ENCODE results near the gene IL1R2.

Gene IL1R2

DNA sequence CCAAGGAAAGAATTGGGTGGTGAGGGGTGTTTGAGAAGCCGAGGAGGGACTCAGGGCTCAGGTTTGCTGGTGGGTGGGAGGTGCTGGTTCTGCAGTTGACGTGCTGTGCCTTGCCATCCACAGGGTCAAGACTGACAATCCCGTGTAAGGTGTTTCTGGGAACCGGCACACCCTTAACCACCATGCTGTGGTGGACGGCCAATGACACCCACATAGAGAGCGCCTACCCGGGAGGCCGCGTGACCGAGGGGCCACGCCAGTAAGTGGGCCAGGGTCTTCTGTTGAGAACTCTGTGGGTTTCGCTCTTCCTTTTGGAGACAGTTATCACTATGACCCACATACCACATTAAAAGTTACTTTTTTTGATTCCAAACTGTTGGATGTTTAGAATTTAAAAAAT is 32.6 kb downstream of the IL1R2 start:
- no peak for DNase-seq

GRCh38 chr2:102025016-102025501 is 33.3 kb downstream of the IL1R2 start:
- DNase-seq: no peak

DNA sequence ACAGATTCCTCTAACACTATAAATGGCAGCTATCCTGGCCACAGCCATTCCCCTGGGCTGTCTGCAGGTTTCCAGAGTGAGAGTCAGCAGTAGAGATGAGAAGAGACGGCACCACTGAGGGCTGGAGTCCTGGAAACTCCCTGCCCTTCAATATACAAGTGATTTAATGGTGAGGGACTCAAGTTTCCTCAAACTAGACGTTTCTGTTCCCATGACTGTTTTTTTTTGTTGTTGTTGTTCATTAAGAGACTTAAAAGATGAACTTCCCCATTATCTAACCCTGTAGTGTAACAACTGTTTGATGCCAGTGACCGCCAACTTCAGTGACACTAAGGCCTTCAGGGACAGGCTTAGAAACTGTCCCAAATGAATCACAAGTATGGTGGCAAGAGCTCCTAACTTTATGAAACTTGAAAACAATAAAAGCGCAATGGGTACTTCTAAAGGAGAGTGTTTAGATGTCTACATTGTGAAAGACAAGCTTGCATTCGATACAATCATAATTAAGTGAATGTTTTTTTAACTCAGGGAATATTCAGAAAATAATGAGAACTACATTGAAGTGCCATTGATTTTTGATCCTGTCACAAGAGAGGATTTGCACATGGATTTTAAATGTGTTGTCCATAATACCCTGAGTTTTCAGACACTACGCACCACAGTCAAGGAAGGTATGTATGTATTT is 34.0 kb downstream of the IL1R2 start:
- no peak for DNase-seq

DNA sequence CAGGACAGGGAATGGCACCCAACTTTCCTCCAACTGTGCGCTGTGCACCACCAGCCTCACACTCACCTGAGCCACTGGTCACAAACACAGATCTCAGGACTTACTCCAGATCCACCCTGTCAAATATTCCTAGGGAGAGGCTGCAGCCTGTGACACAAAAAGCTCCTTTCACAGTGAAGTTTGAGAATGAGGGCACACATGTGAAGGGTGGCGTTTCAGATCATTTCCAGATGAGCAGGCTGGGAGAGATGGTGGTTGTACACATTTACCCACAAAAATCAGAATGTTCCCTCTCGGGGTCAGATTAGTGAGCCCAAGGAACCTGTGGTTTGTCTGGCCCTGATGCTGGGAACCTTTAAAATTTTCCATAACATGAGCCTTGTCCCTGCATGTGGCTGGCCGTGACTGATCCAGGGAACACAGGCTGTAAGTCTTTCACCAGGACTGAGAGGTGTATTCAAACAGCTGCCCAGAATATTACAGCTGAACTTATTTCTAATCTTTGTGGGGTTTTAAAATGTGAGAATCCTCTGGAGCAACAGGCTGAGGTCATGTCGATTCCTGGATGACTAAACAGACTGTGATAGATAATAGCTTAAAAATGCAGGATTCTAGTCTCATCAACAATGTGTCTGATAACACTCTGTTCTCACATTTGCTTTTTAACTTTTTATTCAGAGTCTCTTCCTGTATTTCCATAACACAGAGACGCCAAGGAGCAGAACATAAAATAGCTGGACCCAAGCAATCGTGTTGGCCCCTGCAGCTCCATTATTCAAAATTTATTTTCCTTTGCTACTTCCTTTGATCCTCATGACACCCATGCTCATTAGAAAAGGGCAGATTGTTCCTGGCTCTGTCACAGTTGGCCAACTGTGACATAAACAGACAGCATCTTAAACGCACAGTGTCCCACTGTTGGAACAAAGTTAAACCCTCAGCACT is 35.5 kb downstream of the IL1R2 start:
- DNase-seq: no peak

GRCh38 chr2:102028470-102028869 is 36.7 kb downstream of the IL1R2 start:
- no peak for DNase-seq

GRCh38 chr2:102029405-102029804 is 37.6 kb downstream of the IL1R2 start:
- no peak for DNase-seq

DNA sequence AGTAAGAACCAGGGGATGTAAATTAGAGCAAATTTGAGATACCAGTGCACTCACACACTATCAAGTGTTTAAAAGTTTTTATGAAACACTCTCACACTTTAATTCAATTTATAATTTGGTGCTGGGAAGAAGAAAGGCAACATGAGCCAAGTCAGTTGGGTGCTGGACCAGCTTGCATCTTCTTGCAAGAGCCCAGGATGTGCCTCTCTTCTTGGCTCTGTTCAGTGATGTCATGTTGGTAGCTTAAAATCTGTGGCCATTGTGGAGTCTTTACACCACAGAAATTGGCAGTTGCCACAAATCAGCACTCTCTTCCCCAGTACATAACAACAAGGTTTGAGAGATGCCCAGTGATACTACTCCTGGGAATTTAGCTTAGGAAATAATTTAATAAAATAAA is 38.2 kb downstream of the IL1R2 start:
- no peak for DNase-seq

DNA sequence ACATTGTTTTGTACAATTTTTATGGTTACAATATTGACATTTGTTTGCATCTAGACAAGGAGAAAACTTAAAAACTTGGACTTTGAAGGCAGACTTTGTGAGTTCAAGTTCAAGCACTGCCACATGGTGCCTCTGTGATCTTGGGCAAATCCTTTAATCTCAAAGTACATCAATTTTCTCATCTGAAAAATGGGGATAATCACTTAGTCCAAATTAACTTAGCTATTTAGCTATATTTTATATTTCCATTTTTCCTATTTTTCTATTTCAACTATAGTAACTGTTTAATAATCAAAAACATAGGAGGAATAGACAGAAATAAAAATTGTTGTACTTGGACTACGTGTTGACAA is 38.7 kb downstream of the IL1R2 start:
- DNase-seq: no peak

- no peak for DNase-seq
Measured at GRCh38 chr2:102030855-102031527, 39.2 kb downstream of the IL1R2 start.

GRCh38 chr2:102032368-102033030 is 40.7 kb downstream of the IL1R2 start:
- no peak for DNase-seq

DNA sequence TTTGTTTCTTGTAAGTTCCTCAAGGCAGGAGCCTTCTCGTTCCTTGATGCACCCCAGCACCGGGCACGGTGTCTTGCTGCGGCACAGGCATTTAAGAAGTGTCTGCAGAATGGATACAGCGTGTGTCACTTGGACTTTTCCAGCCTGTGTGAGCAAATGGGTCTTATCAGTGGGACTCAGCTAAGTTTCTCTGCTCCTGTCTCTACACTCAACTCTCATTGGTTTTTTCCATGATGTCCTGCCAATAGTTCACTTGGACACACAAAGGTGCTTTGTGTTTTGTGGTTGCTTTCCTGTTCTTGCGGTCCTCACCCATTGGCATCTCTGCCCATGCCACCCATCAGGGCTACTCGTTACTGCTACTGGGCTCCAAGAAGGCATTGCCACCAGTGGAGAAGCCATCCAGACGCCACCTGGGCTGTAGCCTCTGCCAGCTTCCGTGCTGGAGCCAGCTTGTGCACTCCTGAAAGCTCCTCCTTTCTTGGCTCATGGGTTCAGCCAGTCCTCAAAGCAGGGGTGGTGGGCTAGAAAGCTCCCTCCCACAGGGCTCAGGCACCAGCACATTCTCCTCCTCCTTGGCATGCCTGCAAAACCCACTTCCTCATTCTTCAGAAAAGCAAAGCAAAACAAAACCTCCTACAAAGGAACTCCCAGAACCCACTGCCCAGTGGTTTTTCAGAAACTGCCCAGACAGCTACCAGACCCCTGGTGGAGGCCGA is 41.4 kb downstream of the IL1R2 start:
- DNase-seq: peak; percentile 17

GRCh38 chr2:102033750-102034682 is 42.3 kb downstream of the IL1R2 start:
- no peak for DNase-seq

DNA sequence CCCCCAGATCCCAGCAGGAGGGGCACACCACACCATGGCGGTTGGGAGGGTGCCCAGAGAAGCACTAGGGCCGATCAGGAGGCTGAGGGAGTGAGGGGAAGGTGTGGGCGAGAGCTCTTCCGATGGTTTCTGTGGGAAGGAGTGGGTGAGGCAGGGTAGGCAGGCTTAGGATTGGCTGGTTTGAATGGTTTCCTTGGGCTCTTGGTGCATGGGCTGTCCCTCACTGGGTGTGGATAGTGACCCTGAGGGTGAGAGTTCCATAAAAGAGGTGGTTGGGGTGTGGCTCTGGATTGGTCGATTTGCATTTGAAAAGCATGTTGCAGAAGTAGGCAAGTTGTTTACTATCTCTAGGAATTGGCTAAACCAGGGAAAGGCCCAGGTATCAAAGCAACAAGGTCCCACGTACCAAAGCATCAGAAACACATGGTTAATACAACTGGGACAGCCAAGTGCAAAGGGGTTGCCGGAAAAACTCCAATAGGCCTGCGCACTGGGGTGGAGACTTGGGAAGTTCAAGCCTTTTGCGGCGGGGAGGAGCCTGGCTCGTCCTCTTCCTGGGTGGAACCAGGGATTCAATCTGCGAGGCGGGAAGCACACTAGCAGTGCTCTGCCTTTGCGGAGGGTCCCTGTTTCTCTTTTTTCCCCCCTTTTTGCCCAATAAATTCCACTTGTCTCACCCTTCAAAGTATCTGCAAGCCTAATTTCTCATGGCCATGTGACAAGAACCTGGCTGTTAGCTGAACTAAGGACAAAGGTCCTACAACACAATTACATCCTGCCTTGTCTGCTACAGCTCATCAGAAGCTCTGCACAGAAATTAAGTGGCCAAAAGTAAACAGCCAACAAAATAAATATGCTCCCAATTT is 43.2 kb downstream of the IL1R2 start:
- DNase-seq: no peak

DNA sequence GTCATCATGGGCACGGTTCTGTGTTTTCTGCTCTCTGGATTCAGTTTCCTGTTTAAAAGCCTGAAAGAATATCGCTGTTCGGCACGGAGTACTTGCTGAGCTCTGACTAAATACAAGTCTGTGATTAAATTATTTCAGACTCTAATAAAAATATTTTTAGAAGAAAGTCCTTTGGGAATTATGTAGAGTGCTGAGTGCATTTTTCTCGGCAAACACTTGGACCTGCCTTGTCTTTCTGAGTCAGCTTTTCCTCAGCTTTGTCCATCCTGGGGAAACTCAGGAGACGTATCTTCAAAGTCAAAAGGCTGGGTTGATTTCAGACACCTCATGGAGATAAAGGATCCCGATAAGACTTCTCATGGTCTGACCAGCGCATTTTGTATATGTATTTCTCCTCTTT is 45.9 kb downstream of the IL1R2 start:
- no peak for DNase-seq

DNA sequence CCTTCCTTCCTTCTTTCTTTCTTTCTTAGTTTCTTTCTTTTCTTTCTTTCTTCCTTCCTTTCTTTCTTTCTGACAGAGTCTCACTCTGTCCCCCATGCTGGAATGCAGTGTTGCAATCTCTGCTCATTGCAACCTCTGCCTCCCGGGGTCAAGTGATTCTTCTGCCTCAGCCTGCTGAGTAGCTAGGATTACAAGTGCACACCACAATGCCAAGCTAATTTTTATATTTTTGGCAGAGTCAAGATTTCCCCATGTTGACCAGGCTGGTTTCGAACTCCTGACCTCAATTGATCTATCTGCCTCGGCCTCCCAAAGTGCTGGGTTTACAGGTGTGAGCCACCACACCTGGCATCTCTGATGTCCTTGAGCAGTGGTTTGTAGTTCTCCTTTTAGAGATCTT is 48.5 kb downstream of the IL1R2 start:
- DNase-seq: no peak

DNA sequence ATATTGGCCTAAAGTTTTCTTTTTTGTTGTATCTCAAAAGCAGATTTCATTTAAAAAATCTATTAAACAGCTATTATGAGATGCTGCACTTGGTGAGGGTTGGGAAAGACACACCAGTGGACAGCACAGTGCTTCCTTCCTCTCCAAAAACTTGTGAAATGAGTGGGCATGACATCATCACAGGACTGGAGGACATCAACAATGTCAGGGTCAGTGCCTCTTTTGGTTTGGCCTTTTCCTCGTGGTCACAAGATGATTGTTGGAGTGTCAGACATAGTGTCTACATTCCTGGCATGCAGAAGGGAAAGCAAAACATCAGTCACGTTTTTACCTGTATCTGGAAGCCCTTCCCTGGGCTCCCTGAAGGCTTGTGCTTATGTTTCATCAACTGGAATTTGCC is 49.6 kb downstream of the IL1R2 start:
- no peak for DNase-seq

GRCh38 chr2:102042196-102043081 is 50.7 kb downstream of the IL1R2 start:
- DNase-seq: no peak

GRCh38 chr2:102043560-102043959 is 51.8 kb downstream of the IL1R2 start:
- DNase-seq: no peak

DNA sequence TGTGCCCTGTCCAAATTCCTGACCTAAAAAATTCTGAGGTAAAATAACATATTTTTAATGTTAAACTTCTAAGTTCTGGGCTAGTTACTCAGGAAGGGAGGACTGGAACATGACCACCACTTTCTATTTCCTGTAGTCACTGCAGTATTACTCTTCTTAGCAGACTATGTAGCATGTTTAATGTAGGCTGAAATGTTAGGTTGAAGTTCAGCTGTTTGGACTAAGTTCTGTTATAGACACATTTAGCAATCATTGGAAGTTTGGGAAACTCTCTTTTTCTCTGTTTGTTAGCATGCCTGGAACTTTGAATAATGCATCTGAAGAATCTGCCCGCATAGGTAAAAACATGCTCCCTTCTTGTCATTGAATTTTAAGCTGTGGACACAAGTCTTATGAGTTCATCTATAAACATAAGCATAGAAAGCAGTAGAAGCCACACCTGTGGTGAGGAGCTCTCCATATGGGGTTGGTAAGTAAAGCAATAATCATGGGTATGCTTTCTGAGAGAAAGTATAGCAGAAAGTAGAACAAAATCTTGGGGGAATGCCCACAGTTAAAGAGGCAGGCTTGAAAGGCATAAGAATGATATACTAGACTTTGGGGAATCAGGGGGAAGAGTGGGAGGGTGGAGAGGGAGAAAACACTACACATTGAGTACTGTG is 52.6 kb downstream of the IL1R2 start:
- no peak for DNase-seq
